Measurements from ENCODE around the gene NOVA2. TPM values are rescaled to one million over a fixed set of nuclear protein-coding genes. Genes with fewer than 3 reads are reported as not detected.

Gene NOVA2, protein sequence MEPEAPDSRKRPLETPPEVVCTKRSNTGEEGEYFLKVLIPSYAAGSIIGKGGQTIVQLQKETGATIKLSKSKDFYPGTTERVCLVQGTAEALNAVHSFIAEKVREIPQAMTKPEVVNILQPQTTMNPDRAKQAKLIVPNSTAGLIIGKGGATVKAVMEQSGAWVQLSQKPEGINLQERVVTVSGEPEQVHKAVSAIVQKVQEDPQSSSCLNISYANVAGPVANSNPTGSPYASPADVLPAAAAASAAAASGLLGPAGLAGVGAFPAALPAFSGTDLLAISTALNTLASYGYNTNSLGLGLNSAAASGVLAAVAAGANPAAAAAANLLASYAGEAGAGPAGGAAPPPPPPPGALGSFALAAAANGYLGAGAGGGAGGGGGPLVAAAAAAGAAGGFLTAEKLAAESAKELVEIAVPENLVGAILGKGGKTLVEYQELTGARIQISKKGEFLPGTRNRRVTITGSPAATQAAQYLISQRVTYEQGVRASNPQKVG
- total RNA-seq: 3.7 and 6.4 TPM in 2 replicates

GRCh38 chr19:45973553-45974338 is at the start of gene NOVA2:
NOVA2 (minus strand) TSS chr19:45973865; CDS start chr19:45973351, 514 bp downstream.

DNA sequence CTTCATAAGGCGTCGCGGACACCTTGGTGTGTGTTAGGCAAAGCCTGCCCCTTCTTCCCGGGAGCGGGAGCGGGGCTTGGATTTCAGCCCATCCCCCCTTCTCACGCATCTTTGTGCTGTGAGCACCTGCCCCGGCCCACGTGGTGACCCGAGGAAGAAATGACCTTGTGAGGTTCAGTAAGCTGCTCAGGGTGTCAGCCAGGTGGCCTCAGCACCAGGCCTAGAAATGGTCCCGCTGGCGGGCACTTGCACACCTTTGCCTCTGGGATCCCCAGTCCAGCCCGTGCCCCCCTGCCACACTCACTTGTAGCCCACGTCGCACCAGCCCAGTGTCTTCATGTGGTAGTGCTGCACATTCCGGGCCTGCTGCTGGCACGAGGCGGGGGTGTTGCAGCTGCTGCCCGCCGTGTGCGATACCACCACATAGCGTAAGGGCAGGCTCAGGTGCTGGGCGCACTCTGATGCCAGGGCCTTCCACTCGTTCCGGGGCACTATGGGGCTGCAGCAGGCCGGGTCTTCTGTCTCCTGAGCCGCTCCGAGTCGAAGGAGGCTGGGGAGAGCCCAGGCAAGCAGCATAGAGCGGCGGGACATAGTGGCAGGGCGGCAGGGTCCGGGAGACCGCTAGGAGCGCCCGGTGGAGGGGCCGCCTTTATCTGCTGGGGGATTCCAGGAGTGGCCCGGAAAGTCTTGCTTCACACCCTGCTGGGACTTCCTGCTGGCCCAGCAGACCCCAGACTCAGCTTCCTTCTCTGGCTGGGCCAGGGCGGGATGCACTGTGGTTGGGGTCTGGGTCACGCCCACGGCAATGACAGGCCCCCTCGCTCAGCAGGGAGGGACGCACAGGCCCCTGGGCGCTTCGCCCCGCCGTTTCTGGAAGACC is 49.0 kb upstream of the NOVA2 start, which contains the start of gene PGLYRP1:
TSS of gene PGLYRP1 (minus strand) at position 623 of the 880 bp plus-strand sequence. CDS start at position 591, 32 bp downstream.

DNA sequence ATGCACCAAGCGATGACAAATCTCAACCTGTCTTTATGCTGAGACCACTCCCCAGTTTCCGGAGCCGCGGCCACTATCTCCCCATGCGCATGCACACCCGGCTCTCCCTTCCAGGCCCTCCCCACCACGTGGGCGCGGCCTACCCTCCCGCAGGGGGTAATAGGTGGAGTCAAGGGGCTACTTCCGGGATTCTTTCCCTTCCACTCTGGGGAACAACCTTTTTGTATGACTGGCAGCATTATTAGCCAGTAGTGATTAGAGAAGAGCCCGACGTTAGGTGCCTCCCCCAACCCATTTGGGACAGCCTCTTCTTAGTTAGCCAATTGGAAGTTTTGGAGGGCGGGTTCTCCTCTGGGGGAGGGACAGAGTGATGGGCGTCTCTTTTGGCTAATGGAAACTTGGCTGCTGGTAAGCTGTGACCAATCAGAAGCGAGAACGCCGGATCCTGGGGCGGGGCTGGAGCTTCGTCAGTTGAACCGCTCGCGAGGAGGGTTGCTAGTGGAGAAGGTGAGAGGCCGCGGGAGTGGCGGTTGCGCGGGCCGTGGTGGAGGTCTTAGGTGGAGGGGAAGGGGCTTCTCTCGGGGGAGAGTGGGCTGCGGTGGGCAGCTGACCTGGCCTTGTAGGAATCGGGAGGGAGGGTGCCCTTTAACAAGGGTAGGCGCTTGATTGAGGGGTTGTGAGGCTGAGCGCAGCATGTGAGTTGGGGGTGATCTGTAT is 21.5 kb upstream of the NOVA2 start, which contains the start of gene CCDC61:
TSS of gene CCDC61 (plus strand) at position 470 of the 717 bp plus-strand sequence. CDS start 7,552 bp downstream, outside the sequence.

GRCh38 chr19:45913874-45914830 is 59.5 kb downstream of the NOVA2 start, which contains the start of gene NANOS2:
NANOS2 (minus strand) TSS chr19:45914778; CDS start chr19:45914693, 85 bp downstream.

GRCh38 chr19:45901912-45902650 is 71.6 kb downstream of the NOVA2 start, which contains the start of gene MYPOP:
MYPOP (minus strand) TSS chr19:45902613; CDS start chr19:45901773, 840 bp downstream.

GRCh38 chr19:45885556-45886426 is 87.9 kb downstream of the NOVA2 start, which contains the start of gene IRF2BP1:
IRF2BP1 (minus strand) TSS chr19:45886141; CDS start chr19:45885774, 367 bp downstream.

Other genes with a start within 250 kb of the NOVA2 start
- gene FBXO46, start 243.0 kb downstream of the NOVA2 start, total RNA-seq: 3.5 and 4.8 TPM in 2 replicates
- gene MEIOSIN, start 240.4 kb downstream of the NOVA2 start, total RNA-seq: not detected in 2 replicates
- 4.1 and 4.6 TPM in 2 replicates for gene SIX5, start 204.6 kb downstream of the NOVA2 start, total RNA-seq
- gene DMPK, start 191.4 kb downstream of the NOVA2 start, total RNA-seq: 5.6 and 6.1 TPM in 2 replicates
- gene DMWD, start 181.0 kb downstream of the NOVA2 start, total RNA-seq: 19.3 and 21.1 TPM in 2 replicates
- gene RSPH6A, start 158.6 kb downstream of the NOVA2 start, total RNA-seq: under 0.01 and 0.11 TPM in 2 replicates
- gene SYMPK, start 110.7 kb downstream of the NOVA2 start, total RNA-seq: 24.0 and 24.1 TPM in 2 replicates
- gene FOXA3, start 109.5 kb downstream of the NOVA2 start, total RNA-seq: 0.09 TPM in 1 of 2 replicates, not detected in the other
- gene IRF2BP1, start 87.7 kb downstream of the NOVA2 start, total RNA-seq: 16.6 and 18.0 TPM in 2 replicates
- gene MYPOP, start 71.3 kb downstream of the NOVA2 start, total RNA-seq: 0.76 and 0.86 TPM in 2 replicates
- not detected in 2 replicates for gene NANOS2, start 59.1 kb downstream of the NOVA2 start, total RNA-seq
- 3.6 and 5.6 TPM in 2 replicates for gene CCDC61, start 21.6 kb upstream of the NOVA2 start, total RNA-seq
- not detected in 2 replicates for gene PGLYRP1, start 49.2 kb upstream of the NOVA2 start, total RNA-seq
- not detected in 2 replicates for gene IGFL4, start 67.1 kb upstream of the NOVA2 start, total RNA-seq
- gene IGFL3, start 150.8 kb upstream of the NOVA2 start, total RNA-seq: not detected in 2 replicates
- not detected in 2 replicates for gene IGFL2, start 174.4 kb upstream of the NOVA2 start, total RNA-seq

All from dermis lymphatic vessel endothelial cell (primary cell).